AG04450 (cell line): ENCODE data around the gene ZNF277. TPM values are rescaled to one million over a fixed set of nuclear protein-coding genes. Genes with fewer than 3 reads are reported as not detected.

Experiments used
- CTCF ChIA-PET: fragments of 300-600, 350-600 bp; formaldehyde crosslinking; extraction: SDS; loops from one replicate; lab custom pipeline; 2022; ENCODE audit warnings: antibody characterized with exemption, inconsistent platforms; lab: Charles Lee
- POLR2A ChIA-PET: fragments of 350-600 bp; formaldehyde crosslinking; extraction: SDS; loops from one replicate; lab custom pipeline; 2021; ENCODE audit warnings: antibody characterized with exemption, inconsistent platforms; lab: Yijun Ruan, JAX
- DNase-seq: peaks from one replicate; pipeline ENCODE4 v3.0.0-alpha.2; 2011; ENCODE audit warnings: low read depth, low spot score
- H3K27ac ChIP-seq: one replicate; pipeline ENCODE4 v1.5.1; 2012; ENCODE audit warnings: low read depth, low read length, control low read depth
- H3K27me3 ChIP-seq: one replicate; pipeline ENCODE4 v1.6.0; 2012; ENCODE audit warnings: low read length; ENCODE audit not compliant: control insufficient read depth, insufficient read depth
- H3K4me3 ChIP-seq: 2 replicates; pipeline ENCODE4 v1.5.1; 2011; ENCODE audit warnings: mild to moderate bottlenecking, low read depth, low read length, control low read depth
- H3K9me3 ChIP-seq: 2 replicates; pipeline ENCODE4 v1.5.1; 2012; ENCODE audit warnings: low read length; ENCODE audit not compliant: control insufficient read depth, insufficient read depth
- CTCF ChIP-seq: IDR thresholded peaks from 2 replicates; pipeline ENCODE4 v1.5.1; 2011; ENCODE audit warnings: low read depth, low read length, control low read depth, inconsistent platforms
- polyA plus RNA-seq: library from polyadenylated mRNA; depleted of rRNA; stranded (reverse); fragments of >200 nt; gene quantifications from 2 replicates; pipeline ENCODE4 v1.2.3, GENCODE V29; 2011

The ZNF277 gene
- polyA plus RNA-seq, 1 experiment, result 30.3 TPM

- no peak overlapping the region for H3K27ac ChIP-seq
- no peak for DNase-seq
- H3K9me3 ChIP-seq, result no peaks in the 10 kb centered on the region
- H3K4me3 ChIP-seq, result no peak overlapping the region
- POLR2A ChIA-PET, result no interaction called here
- no peaks in the 10 kb centered on the region for H3K27me3 ChIP-seq
- TF ChIP-seq CTCF, result no peak
- CTCF ChIA-PET, result no interaction called here
Observed at GRCh38 chr7:112233048-112233697, 26.7 kb downstream of the ZNF277 start.

GRCh38 chr7:112234147-112234546 is 27.7 kb downstream of the ZNF277 start:
- TF ChIP-seq CTCF, result no peak
- Histone ChIP-seq H3K9me3 (no peaks in the 10 kb centered on the region), H3K27me3 (no peaks in the 10 kb centered on the region), H3K27ac (no peak overlapping the region), H3K4me3 (no peak overlapping the region)
- ChIA-PET POLR2A (no interaction called here), CTCF (no interaction called here)
- DNase-seq, result no peak

GRCh38 chr7:112236597-112236996 is 30.1 kb downstream of the ZNF277 start:
- Histone ChIP-seq H3K4me3 (no peak overlapping the region), H3K9me3 (no peaks in the 10 kb centered on the region), H3K27ac (no peak overlapping the region), H3K27me3 (no peaks in the 10 kb centered on the region)
- TF ChIP-seq CTCF, result no peak
- no peak for DNase-seq
- ChIA-PET POLR2A (no interaction called here), CTCF (no interaction called here)

- DNase-seq, result no peak
- no peak overlapping the region for H3K27ac ChIP-seq
- H3K27me3 ChIP-seq, result no peaks in the 10 kb centered on the region
- TF ChIP-seq CTCF, result no peak
- H3K4me3 ChIP-seq, result no peak overlapping the region
- H3K9me3 ChIP-seq, result no peaks in the 10 kb centered on the region
- POLR2A ChIA-PET, result no interaction called here
- CTCF ChIA-PET, result no interaction called here
Observed at GRCh38 chr7:112238330-112238729, 31.8 kb downstream of the ZNF277 start.

- ChIA-PET POLR2A (no interaction called here), CTCF (interaction anchor here (0.7 kb wide), 1 partner anchor 21 kb away, joined by 3 read pairs; no protein-coding TSS in a partner anchor)
- no peaks in the 10 kb centered on the region for H3K27me3 ChIP-seq
- H3K4me3 ChIP-seq, result no peak overlapping the region
- DNase-seq, result no peak
- no peak overlapping the region for H3K27ac ChIP-seq
- no peak for TF ChIP-seq CTCF
- H3K9me3 ChIP-seq, result no peaks in the 10 kb centered on the region
Observed at GRCh38 chr7:112238852-112239610, 32.5 kb downstream of the ZNF277 start.
